DOHH2 (cell line): Measurements from ENCODE around the gene PGR.

Source experiments
- H3F3A ChIP-seq: fragments of 200-600 bp; sonication (generic), shearing (Covaris generic); 2 replicates; pipeline ENCODE4 v1.6.0; 2016; ENCODE audit warnings: antibody characterized with exemption, mild to moderate bottlenecking; ENCODE audit not compliant: control insufficient read depth, insufficient read depth
- H3K27ac ChIP-seq: fragments of 200-600 bp; sonication (generic); 2 replicates; pipeline ENCODE4 v1.5.1; 2014; ENCODE audit warnings: low read depth, mild to moderate bottlenecking, low read length, moderate library complexity
- H3K27me3 ChIP-seq: fragments of 200-600 bp; sonication (generic); 2 replicates; pipeline ENCODE4 v1.6.1; 2014; ENCODE audit warnings: mild to moderate bottlenecking, low read length, mixed read lengths; ENCODE audit not compliant: control insufficient read depth
- H3K36me3 ChIP-seq: fragments of 200-600 bp; sonication (generic); 2 replicates; pipeline ENCODE4 v1.6.1; 2014; ENCODE audit warnings: mild to moderate bottlenecking, low read length, moderate library complexity, mixed read lengths; ENCODE audit not compliant: control insufficient read depth
- H3K4me1 ChIP-seq: fragments of 200-600 bp; sonication (generic); 2 replicates; pipeline ENCODE4 v1.6.1; 2014; ENCODE audit warnings: mild to moderate bottlenecking, low read length, mixed read lengths; ENCODE audit not compliant: control insufficient read depth
- H3K4me2 ChIP-seq: fragments of 200-600 bp; sonication (generic); 2 replicates; pipeline ENCODE4 v1.6.0; 2014; ENCODE audit warnings: mild to moderate bottlenecking, low read length, moderate library complexity
- H3K4me3 ChIP-seq: fragments of 200-600 bp; sonication (generic); 2 replicates; pipeline ENCODE4 v1.5.1; 2014; ENCODE audit warnings: mild to moderate bottlenecking, low read length, mixed read lengths
- H3K79me2 ChIP-seq: fragments of 200-600 bp; sonication (generic); 2 replicates; pipeline ENCODE4 v1.6.1; 2014; ENCODE audit warnings: mild to moderate bottlenecking, low read length, mixed read lengths; ENCODE audit not compliant: control insufficient read depth
- H3K9me2 ChIP-seq: fragments of 200-600 bp; sonication (generic); replicated peaks from 2 replicates; pipeline ENCODE4 v1.6.1; 2014; ENCODE audit warnings: mild to moderate bottlenecking, low read length, mixed read lengths; ENCODE audit not compliant: control insufficient read depth
- H3K9me3 ChIP-seq: fragments of 200-600 bp; sonication (generic); 2 replicates; pipeline ENCODE4 v1.6.1; 2014; ENCODE audit warnings: antibody characterized with exemption, low read length, mixed read lengths; ENCODE audit not compliant: control insufficient read depth, insufficient read depth
- H4K20me1 ChIP-seq: fragments of 200-600 bp; sonication (generic); 2 replicates; pipeline ENCODE4 v1.6.0; 2014; ENCODE audit warnings: low read depth, mild to moderate bottlenecking, antibody characterized with exemption, low read length, moderate library complexity; ENCODE audit not compliant: control insufficient read depth, insufficient read depth
- CTCF ChIP-seq: fragments of 200-600 bp; sonication (generic); IDR thresholded peaks from one replicate; pipeline ENCODE4 v1.5.1; 2014; ENCODE audit warnings: antibody characterized with exemption, mild to moderate bottlenecking, low read depth, low read length; ENCODE audit not compliant: poor library complexity, severe bottlenecking
- EZH2phosphoT487 ChIP-seq: fragments of 200-600 bp; sonication (generic); IDR thresholded peaks from 2 replicates; pipeline ENCODE4 v1.6.1; 2017; ENCODE audit warnings: borderline replicate concordance, mild to moderate bottlenecking, antibody characterized with exemption, low read length, moderate library complexity, mixed read lengths

PGR gene

GRCh38 chr11:101133190-101133589 is 3.6 kb upstream of the PGR start:
- TF ChIP-seq EZH2phosphoT487 (no peak), CTCF (no peak)
- H3K9me2 ChIP-seq = no peaks in the 10 kb centered on the region
- no peaks in the 10 kb centered on the region; the same call in 1 of the 2 replicates for H3K9me3 ChIP-seq
- H3K4me3 ChIP-seq = no peak overlapping the region
- H3K36me3 ChIP-seq = no peaks in the 10 kb centered on the region
- H3K79me2 ChIP-seq = no peaks in the 10 kb centered on the region
- no peaks in the 10 kb centered on the region for H3K4me1 ChIP-seq
- H3F3A ChIP-seq = no peaks in the 10 kb centered on the region
- H3K27ac ChIP-seq = no peak overlapping the region
- H4K20me1 ChIP-seq = no peaks in the 10 kb centered on the region
- H3K27me3 ChIP-seq = no peaks in the 10 kb centered on the region
- no peak overlapping the region for H3K4me2 ChIP-seq

GRCh38 chr11:101128571-101129202 is 926 bp downstream of the PGR start:
- Histone ChIP-seq H3K9me3 (no peaks in the 10 kb centered on the region; the same call in 1 of the 2 replicates), H3K4me2 (no peak overlapping the region), H3K9me2 (no peaks in the 10 kb centered on the region), H3K36me3 (no peaks in the 10 kb centered on the region), H3K27me3 (no peaks in the 10 kb centered on the region), H3F3A (no peaks in the 10 kb centered on the region), H3K27ac (no peak overlapping the region), H3K79me2 (no peaks in the 10 kb centered on the region), H4K20me1 (no peaks in the 10 kb centered on the region), H3K4me3 (no peak overlapping the region), H3K4me1 (no peaks in the 10 kb centered on the region)
- TF ChIP-seq CTCF (no peak), EZH2phosphoT487 (no peak)

- H3K4me3 ChIP-seq = no peak overlapping the region
- H3K9me2 ChIP-seq = no peaks in the 10 kb centered on the region
- H3K9me3 ChIP-seq = no peaks in the 10 kb centered on the region; the same call in 1 of the 2 replicates
- no peaks in the 10 kb centered on the region for H3K36me3 ChIP-seq
- no peaks in the 10 kb centered on the region for H3K79me2 ChIP-seq
- H3F3A ChIP-seq = no peaks in the 10 kb centered on the region
- no peaks in the 10 kb centered on the region for H3K4me1 ChIP-seq
- no peak overlapping the region for H3K27ac ChIP-seq
- no peak overlapping the region for H3K4me2 ChIP-seq
- no peaks in the 10 kb centered on the region for H3K27me3 ChIP-seq
- no peak for TF ChIP-seq CTCF
- no peaks in the 10 kb centered on the region for H4K20me1 ChIP-seq
Observed at GRCh38 chr11:101127699-101128570, 1.7 kb downstream of the PGR start.
